Activated CD4-positive, alpha-beta T cell treated with anti-CD3 and anti-CD28 coated beads for 4 hours (primary cell): ENCODE results near the gene RNU5B-1.
A peak's percentile ranks its signal among the peaks of the same experiment; 100 is the strongest.

Experiments used
- DNase-seq, 2 donors: peaks; one replicate each; pipeline ENCODE4 v3.0.0-alpha.2; 2020

Gene RNU5B-1

DNA sequence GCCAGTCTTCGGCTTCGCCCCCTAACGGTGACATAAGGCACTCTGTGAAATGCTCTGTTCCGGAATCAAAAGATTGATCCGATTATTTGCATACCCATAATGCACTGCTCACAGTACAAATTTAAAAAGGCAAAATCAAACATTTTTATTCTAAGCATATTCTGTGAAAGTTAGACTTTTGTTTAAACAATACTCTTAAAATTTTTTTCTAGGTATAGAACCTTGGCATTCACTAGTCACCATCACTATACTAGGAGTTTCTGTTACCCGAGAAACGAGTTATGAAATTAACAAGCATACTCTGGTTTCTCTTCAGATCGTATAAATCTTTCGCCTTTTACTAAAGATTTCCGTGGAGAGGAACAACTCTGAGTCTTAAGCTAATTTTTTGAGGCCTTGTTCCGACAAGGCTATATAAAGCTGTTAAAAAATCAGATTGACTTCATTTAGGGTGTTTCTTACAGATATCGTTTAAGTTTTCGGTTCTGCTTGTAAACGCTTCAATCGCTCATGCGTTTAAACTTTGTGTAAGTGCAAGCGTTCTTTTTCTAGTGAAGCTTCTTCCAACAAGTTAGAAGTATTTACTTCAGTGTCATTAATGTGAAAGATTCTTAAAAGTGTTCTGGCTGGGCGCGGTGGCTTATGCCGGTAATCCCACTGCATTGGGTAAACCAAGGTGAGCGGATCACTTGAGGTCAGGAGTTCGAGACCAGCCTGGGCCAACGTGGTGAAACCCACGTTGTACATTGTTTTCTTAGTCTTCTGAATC is at the start of gene RNU5B-1:
Gene RNU5B-1 (plus strand): TSS at position 297 of the 769 bp plus-strand sequence.
- DNase-seq: peak; percentile 72 to 74

DNA sequence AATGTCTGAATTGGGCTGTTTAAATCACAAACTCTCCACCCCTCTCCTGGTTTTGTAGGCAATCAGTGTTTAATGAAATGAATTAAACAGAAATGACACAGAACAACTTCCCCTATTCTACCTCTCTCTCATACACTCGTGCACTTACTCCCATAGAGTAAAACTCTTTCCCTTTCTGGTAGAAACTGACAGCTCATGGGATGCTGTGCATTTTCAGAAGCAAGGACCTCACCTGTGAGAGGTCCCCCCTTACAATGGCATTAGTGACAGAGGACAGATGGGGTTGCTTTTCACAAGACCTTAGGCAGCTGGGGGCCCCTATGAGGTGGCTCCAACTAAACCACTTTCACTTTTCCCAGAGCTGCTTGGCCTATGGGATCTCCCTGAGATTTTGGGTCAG is 49.7 kb upstream of the RNU5B-1 start:
- no peak for DNase-seq

DNA sequence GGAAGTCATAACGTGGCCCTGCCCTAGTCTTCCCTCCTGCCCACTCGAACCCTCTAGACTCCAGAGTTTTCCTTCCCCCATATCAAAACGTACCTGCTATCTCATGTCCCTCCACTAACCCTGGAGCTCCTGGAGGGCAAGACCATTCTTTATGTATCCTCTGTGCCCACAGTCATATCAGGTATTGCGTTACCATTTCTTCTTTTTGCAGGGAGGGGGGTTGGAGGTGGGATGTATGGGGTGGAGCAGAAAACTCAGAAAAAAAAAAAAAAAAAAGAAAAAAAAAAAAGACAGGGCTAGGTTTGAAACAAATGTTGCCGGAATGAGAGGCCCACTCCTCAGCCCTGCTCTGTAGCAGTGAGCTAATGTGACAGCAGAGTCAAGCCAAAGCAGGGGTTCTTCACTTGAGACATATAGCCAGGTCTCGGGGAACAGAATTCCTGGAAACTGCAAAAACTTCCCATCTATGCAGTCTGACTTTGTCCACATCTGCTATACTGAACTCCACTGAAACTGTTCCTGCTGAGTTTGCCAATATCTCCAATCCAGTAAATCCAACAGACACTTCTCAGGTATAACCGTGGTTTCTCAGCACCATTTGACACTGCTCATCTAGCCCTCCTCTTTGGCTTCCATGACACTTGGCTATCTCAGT is 48.9 kb upstream of the RNU5B-1 start:
- DNase-seq: no peak

DNA sequence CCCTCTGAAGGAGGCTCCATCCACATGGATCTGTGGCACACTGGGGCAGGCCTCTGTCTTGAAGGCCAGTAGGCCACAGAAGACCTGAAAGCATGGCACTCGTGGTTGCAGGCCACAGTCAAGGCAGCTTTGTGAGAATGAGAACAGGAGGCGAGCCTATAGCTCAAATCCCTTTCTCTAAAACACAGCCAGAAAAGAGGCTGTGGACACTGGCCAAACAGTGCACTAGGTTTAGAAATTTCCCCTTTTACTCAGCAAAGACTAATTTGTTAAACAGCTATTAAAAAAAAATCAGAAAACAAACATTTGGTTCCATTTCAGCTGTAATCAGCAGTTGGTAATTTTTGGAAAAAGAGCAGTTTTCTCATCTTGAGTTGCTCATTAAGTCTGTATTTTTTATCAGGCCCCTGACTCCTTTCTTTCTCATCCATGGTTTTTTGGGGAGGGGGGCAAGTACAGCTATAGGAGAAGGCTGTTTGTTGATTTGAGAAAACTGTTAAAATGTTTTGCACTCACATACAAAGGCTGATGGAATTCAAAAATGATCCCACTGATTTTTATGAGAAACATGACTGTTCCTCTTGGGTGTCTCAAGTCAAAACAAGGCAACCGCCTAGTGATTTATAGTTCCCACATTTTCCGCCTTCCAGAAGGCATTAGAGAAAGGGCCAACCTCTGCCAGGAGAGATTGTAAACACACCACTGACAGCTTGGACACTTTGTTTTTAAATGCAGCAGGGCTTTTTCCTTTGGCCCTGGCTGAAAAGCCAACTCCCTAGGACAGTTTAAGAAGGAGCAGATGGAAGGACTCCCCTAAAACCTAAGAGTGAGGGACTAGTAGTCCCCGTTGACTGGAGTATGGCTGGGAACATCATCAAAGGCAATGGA is 45.9 kb upstream of the RNU5B-1 start:
- no peak for DNase-seq

DNA sequence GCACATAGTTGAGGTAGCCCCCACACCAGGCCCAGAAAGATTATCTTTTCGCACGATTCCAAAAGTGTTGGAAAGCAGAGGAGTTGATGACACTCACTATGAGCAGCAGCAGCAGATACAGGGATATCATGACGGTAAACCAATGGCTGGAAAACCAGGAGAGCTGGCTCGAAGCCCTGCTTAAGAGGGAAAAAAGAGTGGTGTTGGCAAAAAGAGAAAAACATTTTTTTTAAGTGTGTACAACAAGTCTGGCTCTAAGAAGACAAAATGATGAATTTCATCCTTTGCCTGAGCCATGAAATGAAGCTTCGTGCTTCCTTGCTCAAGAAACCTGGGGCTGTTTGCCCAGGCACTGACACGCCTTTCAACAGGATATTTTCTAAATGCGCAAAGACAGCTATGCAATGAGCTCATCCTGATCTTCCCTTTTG is 45.1 kb upstream of the RNU5B-1 start:
- DNase-seq: no peak

DNA sequence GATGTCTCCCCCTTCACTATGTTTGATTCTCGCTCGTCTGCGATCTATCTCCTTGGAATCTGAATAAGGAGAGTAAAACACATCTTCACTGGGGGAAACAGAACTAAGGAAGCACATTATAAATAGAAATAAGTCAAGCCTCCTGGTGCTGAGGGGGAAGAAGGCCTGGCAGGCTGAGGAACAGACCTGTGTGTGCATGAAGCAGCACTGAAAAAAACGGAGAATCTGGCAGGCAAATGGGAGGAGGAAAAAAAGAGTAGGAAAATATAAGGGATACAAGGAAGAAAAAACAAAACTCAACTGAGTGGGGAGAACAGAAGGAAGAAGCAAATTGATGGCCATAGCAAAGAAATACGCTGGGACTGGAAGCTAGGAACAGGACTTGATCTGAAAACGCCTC is 43.5 kb upstream of the RNU5B-1 start:
- DNase-seq: no peak

DNA sequence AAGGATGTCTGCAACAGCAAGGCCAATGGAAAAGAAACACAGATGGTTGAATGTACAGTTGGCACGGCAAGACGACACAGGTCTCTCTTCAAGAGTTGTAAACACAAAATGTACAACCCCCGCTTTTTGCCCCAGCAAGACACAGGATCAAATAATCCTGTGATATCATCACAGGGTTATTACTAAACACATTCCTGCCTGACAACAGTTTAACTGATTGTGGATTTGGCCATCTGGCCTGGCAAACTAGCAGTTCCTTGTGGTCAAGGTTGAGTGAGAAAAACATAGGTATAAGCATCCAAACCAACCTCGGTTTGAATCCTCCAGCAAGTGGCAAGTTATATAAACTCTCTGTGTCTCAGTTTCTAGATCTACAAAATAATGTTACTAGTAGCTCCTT is 41.2 kb upstream of the RNU5B-1 start:
- no peak for DNase-seq

DNA sequence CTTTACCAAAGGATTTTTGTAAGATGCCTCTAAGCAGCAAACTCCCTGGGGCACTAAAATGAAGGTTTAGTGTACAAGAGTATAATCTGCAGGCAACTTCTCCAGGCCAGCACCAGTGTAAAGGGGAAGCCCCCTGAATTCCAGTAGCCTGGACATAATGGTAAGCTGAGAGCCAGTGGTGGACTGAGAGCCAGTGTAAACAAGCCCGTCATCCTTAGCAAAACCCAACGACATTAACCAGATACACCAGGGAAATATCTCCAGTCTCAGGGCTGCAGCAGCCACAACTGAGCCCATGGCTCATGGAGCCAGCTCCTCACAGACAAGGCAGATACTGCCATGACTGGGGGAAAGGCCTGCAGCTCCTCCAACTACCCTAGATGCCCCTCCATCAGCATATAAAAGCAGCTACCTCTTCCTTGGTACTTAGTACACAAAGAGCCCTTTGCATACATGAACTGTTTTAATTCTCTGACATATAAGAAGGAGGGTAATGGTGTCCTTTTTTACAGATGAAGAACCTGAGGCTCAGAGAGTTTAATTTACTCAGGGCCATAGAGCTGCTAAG is 39.5 kb upstream of the RNU5B-1 start:
- DNase-seq: no peak

DNA sequence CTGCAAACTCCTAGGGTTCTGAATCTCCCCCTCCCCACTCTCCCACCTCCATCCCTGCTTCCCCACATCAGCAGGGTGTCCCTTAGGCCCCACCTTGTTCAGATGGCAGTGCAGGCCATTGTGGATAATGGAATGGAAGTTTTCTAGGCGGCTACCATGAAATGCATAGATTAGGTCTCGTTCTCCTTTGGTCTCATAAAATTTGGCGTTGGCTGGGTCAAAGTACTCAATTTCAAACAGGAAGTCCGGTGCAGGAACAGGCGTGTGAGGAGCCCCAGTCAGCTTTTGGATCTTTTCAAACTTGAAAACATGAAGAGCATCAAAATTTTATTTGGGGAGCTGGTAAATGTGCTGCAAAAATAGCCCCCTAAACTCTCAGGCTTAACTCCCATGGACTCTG is 38.0 kb upstream of the RNU5B-1 start:
- no peak for DNase-seq

DNA sequence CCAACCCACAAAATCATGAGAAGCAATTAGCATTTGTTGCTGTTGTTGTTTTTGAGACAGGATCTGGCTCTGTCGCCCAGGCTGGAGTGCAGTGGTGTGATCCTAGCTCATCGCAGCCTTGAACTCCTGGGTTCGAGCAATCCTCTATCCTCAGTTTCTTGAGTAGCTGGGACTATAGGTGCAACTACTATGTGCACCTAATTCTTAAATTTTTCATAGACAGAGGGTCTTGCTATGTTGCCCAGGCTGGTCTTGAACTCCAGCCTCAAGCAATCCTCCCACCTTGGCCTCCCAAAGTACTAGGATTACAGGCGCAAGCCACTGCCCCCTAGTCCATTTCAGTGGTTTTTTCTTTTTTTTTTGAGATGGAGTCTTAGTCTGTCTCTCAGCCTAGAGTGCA is 36.1 kb upstream of the RNU5B-1 start:
- no peak for DNase-seq

DNA sequence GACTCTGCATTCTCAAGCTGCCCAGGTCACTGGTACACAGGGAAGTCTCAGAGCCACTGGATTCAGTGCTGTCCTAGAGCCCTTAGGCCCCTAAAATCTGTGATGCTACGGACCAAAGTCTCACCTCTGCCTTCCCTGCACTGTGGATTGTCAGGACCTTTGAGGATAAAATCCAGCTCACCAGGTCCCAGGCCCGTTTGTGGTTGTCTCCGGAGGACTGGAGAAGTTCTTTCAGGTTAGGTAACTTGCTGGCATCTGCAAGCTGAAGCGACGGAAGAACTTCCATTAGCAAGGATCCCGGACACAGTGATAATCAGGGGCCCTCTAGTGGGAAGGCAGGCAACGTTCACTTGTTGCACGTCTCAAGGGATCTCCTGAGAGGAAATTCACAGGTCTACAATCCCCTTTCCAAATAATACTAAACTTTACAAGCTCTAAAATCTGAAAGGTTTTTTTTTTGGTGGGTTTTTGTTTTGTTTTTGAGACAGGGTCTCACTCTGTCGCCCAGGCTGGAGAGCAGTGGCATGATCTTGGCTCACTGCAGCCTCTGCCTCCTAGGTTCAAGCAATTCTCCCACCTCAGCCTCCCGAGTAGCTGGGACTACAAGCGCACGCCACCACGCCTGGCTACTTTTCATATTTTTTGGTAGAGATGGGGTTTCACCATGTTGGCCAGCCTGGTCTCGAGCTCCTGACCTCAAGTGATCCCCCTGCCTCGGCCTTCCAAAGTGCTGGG is 33.5 kb upstream of the RNU5B-1 start:
- peak in 1 of 2 donors; percentile 16 for DNase-seq

DNA sequence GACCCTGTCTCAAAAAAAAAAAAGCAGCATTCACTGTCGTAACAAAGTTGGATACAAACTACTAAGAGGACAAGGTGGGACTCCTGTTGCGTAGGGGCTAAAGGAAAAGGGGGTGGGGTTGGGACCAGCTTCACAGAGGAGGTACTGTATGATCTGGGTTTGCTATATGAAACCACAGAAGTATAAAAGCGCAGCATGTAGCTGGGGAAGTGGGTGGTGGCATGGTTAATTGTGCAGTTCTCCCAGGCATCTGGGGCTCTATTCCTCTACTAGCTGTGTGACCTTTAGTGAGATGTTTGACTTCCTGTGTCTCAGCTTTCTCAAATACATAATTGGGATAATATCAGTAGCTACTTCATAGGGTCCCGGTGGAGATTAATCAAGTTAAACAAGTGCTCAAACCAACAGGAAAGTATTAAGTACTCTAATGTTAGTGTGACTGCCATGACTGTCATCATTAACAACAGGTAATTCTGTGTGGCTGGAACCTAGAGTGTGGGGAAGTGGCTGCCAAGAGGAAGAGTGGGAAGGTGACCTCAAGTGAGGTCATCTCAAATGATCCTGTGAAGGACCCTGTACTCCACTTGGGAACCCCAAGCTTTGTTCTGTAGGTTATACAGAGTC is 29.3 kb upstream of the RNU5B-1 start:
- no peak for DNase-seq

DNA sequence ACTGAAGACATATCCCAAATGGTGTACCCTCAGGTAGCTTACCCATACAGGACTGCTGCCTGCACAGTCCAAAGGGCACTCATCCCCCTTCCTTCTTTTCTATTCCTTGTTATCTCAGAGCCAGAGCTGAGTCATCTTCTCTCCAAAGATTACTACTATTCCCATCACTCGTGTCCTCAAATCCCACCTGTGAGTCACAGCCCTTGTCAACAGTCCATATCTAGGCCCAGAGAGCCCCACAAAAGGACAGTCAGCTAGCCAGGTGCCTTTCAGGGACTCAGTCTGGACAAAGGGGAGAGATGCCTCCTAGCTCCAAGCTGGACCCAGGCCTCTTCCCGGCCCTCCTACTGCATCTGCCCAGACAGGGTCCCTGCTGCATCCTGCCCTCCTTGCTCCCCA is 28.8 kb upstream of the RNU5B-1 start:
- DNase-seq: no peak

DNA sequence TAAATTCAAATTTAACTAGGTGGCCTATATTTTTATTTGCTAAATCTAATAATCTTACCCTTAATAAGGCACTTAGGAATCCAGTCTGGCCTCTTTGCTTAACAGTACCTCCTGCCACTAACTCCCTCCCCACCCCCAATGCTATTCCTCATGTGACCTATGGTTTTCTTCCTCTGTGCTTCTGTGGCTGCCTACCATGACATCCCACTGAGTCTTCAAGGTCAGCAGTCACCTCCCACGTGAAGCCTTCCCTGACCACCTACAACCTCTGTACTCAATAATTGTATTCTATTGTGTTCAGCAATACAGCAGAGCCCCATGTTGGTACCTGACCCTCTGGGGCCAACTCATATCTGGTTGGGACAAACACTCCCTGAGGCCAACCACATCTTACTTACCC is 27.5 kb upstream of the RNU5B-1 start:
- DNase-seq: no peak

DNA sequence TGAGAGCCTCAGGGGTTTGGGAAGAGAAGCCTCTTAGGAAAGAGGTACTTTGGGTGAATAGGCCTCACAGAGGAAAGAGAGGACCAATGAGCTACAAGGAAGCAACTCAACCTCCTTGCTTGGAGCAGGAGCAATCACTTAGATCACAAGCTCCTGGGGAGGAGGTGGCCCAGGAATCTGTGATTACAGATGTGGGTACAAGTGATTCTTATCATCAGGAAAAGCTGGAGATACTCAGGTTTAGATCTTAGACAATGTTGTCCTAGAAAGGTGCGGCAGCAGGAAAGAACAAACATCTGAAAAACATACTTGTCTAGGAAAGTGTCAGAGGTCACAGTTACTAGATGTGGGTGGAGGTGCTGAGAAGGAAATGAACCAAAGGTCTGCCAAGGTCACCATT is 26.0 kb upstream of the RNU5B-1 start:
- DNase-seq: no peak

DNA sequence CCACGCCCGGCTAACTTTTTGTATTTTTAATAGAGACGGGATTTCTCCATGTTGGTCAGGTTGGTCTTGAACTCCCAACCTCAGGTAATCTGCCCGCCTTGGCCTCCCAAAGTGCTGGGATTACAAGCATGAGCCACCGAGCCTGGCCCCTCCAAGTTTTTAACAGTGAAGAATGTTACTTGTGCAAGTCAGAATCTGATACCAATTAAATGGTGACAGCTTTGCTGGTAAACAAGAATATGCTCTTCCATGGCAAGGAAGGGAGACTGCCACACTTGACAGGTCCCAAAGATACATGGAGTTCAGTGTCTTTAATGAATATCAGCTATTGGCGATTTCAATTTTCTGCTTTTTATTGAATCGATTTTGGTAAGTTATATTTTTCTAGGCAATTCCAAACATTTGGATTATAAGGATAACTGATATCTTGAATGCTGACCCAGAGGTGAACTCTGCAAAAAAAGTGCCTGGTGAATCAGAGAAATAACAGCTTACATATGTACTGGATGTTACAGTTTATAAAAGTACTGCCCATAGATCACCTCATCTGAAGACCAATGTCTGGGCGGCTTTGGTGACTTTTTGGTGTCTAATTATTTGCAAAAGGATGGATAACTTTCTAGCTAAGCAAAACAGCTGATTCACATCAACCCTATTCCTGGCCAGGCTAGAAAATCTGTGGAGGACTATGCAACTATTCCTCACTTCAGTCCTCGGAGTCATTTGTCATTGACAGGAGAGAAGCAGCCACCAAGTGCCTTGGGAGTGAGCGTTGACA is 19.0 kb upstream of the RNU5B-1 start:
- no peak for DNase-seq

DNA sequence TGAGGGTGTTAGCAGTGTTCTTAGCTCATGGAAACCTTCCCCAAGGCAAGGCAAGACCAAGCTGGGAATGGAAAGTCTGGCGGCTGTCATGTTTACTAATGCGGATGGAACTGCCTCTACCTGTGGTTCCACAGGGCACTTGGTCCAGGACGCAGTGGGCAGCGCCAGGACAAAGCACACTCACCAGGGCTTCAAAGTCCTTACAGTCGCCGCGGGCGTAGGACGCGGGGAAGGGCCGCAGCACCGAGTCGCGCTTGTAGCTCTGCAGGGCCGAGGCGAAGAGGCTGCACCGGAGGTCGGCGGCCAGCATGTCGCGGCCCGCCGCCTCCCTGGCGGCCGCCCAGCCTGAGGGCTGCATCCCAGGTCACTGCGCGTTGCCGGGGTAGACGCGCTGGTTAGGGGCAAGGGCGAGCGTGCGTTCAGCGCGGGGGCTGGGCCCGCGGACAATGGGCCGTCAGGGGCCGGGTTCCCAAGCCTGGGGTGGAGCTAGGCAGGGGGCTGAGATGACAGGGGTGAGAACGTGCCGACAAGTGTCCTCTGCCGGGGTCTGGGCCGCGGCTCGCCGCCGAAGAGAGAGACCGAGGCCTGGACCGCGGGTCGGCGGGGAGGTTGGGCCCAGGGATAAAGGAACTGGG is 18.3 kb upstream of the RNU5B-1 start:
- DNase-seq: no peak

DNA sequence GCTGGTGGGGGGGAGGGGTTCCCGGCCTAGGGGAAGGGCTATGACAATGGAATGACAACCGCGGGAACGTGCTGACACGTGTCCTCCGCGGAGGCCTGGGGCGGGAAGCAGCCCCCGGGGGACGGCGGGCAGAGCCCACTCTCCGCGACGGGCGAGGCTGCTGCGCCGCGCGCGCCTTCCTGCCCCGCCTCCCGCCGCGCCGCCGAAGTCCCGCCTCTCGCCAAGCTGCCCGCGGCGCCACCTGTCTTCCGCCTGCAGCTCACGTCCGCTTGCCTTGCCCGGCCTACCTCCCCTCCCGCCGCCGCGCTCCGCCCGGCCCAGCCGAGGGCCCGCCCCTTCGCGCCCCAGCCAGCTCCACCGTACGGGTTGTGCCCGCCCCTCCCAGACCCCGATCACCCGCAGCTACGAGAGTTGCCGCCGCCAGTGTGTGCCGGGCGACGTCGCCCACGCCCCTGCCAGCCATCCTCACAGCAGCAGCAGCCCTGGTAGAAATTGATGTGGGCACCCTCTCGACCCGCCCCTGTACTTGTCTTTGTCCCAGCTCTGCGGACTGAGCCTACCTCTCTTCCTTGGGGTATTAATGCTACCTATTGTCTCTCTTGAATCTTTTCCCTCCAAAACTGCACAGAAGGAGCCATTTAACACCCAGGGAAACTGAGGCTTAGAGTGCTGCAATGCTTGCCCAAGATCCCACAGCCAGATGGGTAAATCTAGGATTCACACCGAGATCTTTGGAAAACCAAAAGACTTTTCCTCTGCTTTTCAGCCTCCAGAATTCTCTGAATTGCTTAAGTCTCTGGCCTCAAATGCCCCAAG is 17.6 kb upstream of the RNU5B-1 start, which contains the start of gene PARP16:
Gene PARP16 (minus strand): TSS at position 180 of the 816 bp plus-strand sequence. CDS start 457 bp downstream, outside the sequence.
- DNase-seq: peak; percentile 85 to 89

DNA sequence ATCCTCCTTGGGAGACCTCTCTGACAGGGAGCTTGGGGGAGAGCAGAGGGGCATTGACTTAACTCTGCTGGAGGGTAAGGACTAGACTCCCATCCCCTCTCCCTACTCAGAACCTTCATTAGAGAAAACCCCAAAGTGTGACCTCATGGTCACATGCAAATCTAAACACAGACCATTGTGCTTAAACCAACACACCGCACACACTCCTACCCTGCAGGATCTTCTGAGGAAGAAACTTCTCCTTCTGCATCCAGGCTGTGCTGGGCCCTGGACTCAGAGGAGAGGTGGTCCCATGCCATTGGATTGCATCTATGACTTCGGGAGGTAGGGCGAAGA is 17.0 kb upstream of the RNU5B-1 start:
- no peak for DNase-seq
